Heart left ventricle (tissue), 13 donors: Measurements from ENCODE around the gene WTAP.
"Not testable (repeated sequence)": the region's sequence is repeated elsewhere in the genome, so short reads cannot be mapped to it uniquely, and the experiment has no call there.

Experiments used
- CTCF ChIP-seq, 12 donors: fragments of 200-600 bp; sonication (generic) in 4 of 12; IDR thresholded peaks; one replicate each; pipeline versions ENCODE4 v1.5.0 to v1.8.0; 2018 to 2022; ENCODE audit warnings: antibody characterized with exemption in 12 of 12, mild to moderate bottlenecking in 5 of 12
- POLR2A ChIP-seq, 2 donors: fragments of 450-650 bp; IDR thresholded peaks; one replicate each; pipeline ENCODE4 v1.6.1; 2017; ENCODE audit warnings: antibody characterized with exemption in 2 of 2, mild to moderate bottlenecking in 2 of 2, moderate library complexity in 2 of 2
- donor health status: ischemic (EF 13 %, LVEDD 7.1; RV severe dilation, severe dysfunction).
- donor health status: DM: no; HTN: yes; CAD: no.
- donor health status: DM: no; HTN: no; CAD: no.
- donor health status: ischemic (EF 25% LVEDD 6.9; RV normal size, moderate dysfunction).
- donor health status: ischemic (EF 25% LVEDD 5.7; RV mildly dilated, moderate dysfunction).
- donor health status: ischemic (EF 35%, LVEDD 5.7; RV mildly dilated, moderate dysfunction).
- donor health status: nonischemic (EF 11% LVEDD 7.7; RV severe dilation, severe dysfunction).
- donor health status: DM: yes; HTN: yes; CAD: no.
- donor health status: PGD.
- donor health status: ischemic (EF 29% LVEDD 5.4; RV normal size, mild dysfunction).
- donor health status: nonischemic (EF 23%, LVEDD 6.1; RV moderate dilation, normal function).

- not testable (repeated sequence) for TF ChIP-seq CTCF, POLR2A (IDR thresholded peaks at IDR 0.05)
Measured at GRCh38 chr6:159721981-159722380, 5.3 kb upstream of the WTAP start.
